ENCODE measurements around the gene AP1B1.

Gene AP1B1

DNA sequence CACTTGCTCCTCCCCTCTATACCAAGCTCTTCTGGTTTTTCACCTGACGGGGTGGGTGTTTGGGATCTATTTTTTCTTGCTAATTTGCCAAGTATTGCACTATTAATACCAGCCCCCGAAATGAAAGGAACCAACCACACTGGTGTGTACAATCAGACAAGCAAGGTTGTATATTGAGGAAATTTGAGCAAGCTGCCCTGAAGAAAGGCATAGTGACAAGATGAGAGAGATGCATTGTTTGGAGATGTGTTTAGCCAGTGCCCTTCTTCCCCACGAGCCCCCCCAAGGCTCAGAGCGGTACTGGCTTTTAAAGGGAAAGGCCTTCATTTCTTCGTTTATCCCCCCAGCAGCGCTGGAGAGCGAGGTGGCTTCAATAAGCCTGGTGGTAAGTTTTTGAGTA lies 97.2 kb downstream of the AP1B1 start:
- no peak for DNase-seq

DNA sequence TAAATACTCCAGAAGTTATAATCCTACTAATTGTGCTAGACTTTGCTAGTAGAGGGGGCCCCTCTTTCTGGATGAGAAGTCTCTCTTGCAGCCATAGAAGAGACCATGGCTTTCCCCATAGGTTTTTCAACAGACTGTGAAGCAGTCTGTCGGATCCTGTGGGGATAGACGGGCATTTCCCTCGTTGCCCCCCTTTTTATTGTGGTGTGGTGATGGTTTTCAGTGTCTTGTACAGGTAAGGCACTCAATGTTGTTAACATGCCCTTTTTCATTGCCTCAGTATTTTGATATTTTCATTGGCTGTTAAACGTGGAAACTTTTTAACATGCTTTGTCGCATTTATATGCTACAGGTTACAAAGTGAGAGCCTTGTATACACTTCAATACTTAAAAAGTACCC lies 98.3 kb downstream of the AP1B1 start:
- no peak for DNase-seq

DNA sequence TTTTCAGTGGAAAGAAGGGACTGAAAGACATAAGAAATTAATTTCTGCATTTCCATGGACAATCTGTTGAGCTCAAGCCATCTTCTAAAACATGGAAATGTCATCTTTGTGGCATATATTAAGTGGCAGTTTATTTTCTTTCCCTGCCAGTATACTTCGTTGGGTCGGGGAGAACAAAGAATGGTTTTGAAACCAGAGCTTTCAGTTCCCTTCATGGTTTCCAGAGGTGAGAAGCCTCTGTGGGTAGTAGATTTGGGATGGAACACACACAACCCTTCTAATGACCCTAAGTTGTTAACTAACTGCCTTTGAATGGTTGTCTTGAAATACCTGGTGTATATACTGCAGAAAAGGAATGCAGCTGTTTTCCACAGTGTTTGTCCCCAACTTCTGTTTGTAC lies 99.5 kb downstream of the AP1B1 start:
- no peak for DNase-seq

DNA sequence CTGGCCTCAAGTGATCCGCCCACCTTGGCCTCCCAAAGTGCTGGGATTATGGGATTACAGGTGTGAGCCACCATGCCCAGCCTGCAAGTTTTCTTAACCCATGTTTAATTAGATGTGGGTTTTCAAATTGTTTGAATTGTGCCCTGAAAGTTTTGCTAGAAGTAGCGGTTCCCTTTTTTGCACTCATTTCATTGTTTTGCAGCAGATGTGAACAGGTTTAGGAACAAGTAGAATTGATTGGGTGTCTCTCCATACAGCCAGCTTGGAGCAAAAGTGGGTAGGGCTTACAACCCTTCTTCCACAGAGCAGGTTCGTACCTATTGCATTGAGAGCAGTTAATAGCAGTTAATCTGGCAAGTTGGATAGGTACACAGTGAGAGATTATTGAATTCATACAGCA lies 104.2 kb downstream of the AP1B1 start:
- DNase-seq, result no peak

DNA sequence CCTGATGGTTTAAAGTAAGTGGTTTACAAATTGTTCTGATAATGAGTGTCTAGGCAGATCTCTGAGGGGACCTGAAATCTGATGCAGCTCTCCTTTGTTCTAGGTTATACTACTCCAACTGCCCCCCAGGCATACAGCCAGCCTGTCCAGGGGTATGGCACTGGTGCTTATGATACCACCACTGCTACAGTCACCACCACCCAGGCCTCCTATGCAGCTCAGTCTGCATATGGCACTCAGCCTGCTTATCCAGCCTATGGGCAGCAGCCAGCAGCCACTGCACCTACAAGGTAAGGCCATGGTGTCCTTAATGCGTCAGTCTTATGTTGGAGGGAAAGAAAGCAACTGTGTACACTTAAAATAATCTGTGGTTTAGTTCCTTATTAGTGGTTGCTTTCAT lies 110.4 kb downstream of the AP1B1 start:
- DNase-seq, result no peak

Measured in NCI-H2171 (cell line).